KBM-7 (cell line): Measurements from ENCODE around the gene ZCCHC14.

Experiments used
- DNase-seq: peaks from one replicate; pipeline ENCODE4 v3.0.0-alpha.2; 2015
- in situ Hi-C: fragments of 300-500 bp; cut with MboI; formaldehyde crosslinking; loops from 2 replicates; pipeline ENCODE4 v1.14.3; 2020; ENCODE audit warnings: low sequenced_read_pairs, low pct_unique_long_range_greater_than_20kb, mixed read lengths

The ZCCHC14 gene

DNA sequence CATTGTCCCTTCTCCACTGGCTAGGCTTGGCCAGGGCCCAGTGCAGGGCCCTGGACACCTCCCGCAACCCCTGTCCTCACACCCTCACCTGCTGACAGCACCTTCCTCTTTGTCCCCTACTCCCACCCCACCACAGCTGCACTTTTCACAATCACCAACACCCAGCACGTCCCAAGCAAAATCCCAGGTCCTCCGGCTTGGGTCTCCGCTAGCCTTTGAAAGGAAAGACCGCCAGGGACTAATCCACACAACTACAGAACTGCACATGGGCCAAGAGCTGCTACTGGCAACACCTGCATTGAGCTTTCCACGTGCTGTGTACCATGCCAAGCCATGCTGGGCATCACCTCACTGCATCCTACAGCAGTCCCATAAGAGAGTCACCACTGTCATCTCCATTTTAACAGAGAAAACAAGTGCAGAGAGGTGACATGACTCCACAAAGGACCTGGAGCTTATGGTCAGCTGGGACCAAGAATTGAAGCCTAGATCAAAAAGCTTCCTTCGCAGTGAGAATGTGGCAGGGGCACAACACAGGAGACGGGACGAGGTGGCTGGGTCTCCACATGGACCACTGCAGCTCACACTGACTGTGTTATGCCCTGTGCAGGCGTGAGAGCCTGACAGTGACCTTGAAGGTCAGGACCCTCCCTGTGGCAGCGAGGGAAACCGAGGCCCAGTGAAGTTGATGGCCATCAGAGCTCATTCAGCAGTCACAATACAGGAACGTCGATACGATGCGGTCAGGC lies 131.8 kb downstream of the ZCCHC14 start:
- in situ Hi-C loops, result no loop called here
- DNase-seq, result no peak

DNA sequence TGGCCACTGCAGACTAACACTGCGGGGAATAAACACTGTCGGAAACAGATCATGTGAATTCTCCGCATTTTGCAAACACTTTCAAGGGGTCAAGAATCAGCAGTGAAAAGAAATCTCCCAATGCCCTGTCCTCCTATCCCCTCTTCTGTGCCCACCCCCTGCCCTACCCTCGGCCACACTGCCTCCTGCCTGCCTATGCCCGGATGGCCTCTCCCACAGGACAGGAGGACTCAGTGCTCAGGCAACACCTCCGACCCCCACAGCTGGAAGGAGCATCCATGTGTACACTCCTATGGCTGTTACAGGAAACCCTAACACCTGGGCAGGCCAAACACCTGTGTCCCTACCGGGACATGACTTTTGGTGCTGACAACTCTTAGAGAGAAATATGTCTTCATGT lies 133.7 kb downstream of the ZCCHC14 start:
- DNase-seq, result no peak
- in situ Hi-C loops, result no loop called here

DNA sequence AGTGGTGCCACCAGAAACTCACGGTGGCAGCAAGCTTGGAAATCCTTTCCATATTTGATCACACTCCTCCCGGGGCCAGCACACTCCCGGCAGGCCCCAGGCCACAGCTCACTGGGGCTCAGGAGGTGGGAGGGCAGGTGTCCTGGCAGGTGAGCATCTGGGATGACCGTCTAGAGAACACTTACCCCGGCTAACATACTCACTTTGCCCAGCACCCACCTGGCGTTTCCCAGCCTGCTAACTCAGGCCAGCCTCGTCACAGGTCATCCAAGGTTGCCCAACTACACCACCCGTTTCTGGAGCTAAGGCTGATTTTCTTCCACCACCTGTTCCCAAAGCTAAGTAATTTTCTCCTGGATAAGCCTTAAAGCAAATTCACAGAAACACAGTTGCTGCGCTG lies 134.1 kb downstream of the ZCCHC14 start:
- in situ Hi-C loops, result no loop called here
- no peak for DNase-seq

DNA sequence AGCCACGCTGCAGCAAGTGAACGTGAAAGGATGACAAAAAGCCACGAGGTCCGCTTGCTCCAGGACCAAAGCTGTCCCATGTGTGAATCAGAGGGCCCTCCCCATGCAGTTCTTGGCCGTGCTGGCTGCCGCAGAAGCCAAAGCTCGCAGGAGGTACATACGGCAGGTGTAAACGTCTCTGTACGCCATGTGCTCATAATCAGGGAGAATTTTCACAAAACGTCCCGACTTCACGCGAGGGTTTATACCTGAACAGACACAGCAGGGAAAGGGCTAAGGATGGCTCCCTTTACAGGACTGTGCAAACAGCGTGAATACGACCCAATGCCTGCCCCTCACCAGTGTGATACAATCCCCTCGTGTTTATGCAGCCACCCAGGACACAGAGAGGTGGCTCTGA lies 134.6 kb downstream of the ZCCHC14 start:
- in situ Hi-C loops, result no loop called here
- DNase-seq, result no peak

DNA sequence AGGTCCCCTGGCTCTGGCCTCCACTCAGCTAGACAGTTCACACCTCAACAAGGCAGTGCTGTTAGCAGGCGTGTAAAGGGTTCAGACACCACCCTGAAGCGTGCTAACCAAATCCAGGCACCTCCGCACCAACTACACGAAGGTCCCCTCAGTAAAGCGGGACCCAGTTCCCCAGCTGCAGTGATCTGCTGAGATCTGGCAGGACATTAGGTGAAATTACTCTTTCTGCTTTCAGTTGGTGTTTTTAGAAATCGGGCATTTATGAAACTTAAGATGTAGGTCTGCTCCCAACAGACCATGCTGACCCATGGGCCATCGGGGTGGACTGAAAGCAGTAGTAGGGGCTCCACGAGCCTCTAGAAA lies 136.4 kb downstream of the ZCCHC14 start:
- no peak for DNase-seq
- in situ Hi-C loops, result no loop called here
